HEK293 (cell line): Measurements from ENCODE around the gene STC2.

Experiments used
- CTCF ChIA-PET: fragments of 350-600 bp; formaldehyde crosslinking; extraction: SDS; loops from one replicate; lab custom pipeline; 2021; ENCODE audit warnings: antibody characterized with exemption; lab: Yijun Ruan, JAX
- POLR2A ChIA-PET: fragments of 300-600 bp; formaldehyde crosslinking; extraction: SDS; loops from one replicate; lab custom pipeline; 2020; ENCODE audit warnings: antibody characterized with exemption, inconsistent platforms; lab: Yijun Ruan, JAX
- H3K27ac ChIP-seq: fragments of 200-500 bp; sonication (Bioruptor generic); 2 replicates; pipeline ENCODE4 v1.5.1; 2014; ENCODE audit warnings: low read depth, low read length, control low read depth, inconsistent platforms; ENCODE audit errors: extremely low read depth
- H3K36me3 ChIP-seq, 2 experiments: fragments of 200-500 bp in 1 of 2; sonication (Bioruptor generic) in 1 of 2; 1 replicate in 1 of 2; 2 replicates in 1 of 2; pipeline ENCODE4 v1.5.1; 2014 to 2017; ENCODE audit warnings: inconsistent platforms in 2 of 2, low read length in 2 of 2; ENCODE audit not compliant: control insufficient read depth in 2 of 2, insufficient read depth in 1 of 2
- H3K4me1 ChIP-seq: fragments of 200-500 bp; sonication (Bioruptor generic); 2 replicates; pipeline ENCODE4 v1.5.1; 2014; ENCODE audit warnings: mild to moderate bottlenecking, low read length, inconsistent platforms; ENCODE audit not compliant: control insufficient read depth, insufficient read depth
- H3K4me3 ChIP-seq: 2 replicates; pipeline ENCODE4 v1.5.1; 2011; ENCODE audit warnings: low read depth, mild to moderate bottlenecking, control low read depth, low read length, moderate library complexity
- H3K9me3 ChIP-seq: fragments of 200-500 bp; sonication (Bioruptor generic); 2 replicates; pipeline ENCODE4 v1.5.1; 2014; ENCODE audit warnings: low read depth, low read length, inconsistent platforms; ENCODE audit not compliant: control insufficient read depth, insufficient read depth
- BCL11B ChIP-seq: fragments of 450-650 bp; formaldehyde crosslinking; IDR thresholded peaks from 2 replicates; pipeline ENCODE4 v1.5.1; 2016; ENCODE audit warnings: low read depth, missing biosample characterization, missing genetic modification characterization
- FEZF1 ChIP-seq: fragments of 450-650 bp; formaldehyde crosslinking; IDR thresholded peaks from 2 replicates; pipeline ENCODE4 v1.5.1; 2016; ENCODE audit warnings: missing biosample characterization, missing genetic modification characterization
- MEIS1 ChIP-seq: sonication (generic); formaldehyde crosslinking; IDR thresholded peaks from 2 replicates; pipeline ENCODE4 v1.8.1; 2022; ENCODE audit warnings: missing genetic modification reagents, mild to moderate bottlenecking, borderline replicate concordance
- MZF1 ChIP-seq: fragments of 450-650 bp; formaldehyde crosslinking; IDR thresholded peaks from 2 replicates; pipeline ENCODE4 v1.5.1; 2017; ENCODE audit warnings: missing biosample characterization, missing genetic modification characterization, borderline replicate concordance
- OVOL3 ChIP-seq: fragments of 450-650 bp; formaldehyde crosslinking; IDR thresholded peaks from 2 replicates; pipeline ENCODE4 v1.5.1; 2016; ENCODE audit warnings: missing biosample characterization, missing genetic modification characterization
- ZBTB20 ChIP-seq: fragments of 450-650 bp; formaldehyde crosslinking; IDR thresholded peaks from 2 replicates; pipeline ENCODE4 v1.5.1; 2016; ENCODE audit warnings: missing biosample characterization, missing genetic modification characterization
- ZBTB21 ChIP-seq: fragments of 450-650 bp; formaldehyde crosslinking; IDR thresholded peaks from 2 replicates; pipeline ENCODE4 v1.5.1; 2017; ENCODE audit warnings: missing biosample characterization, missing genetic modification characterization
- ZEB2 ChIP-seq: fragments of 450-650 bp; formaldehyde crosslinking; IDR thresholded peaks from 2 replicates; pipeline ENCODE4 v1.5.1; 2016; ENCODE audit warnings: missing biosample characterization, missing genetic modification characterization
- ZFP69B ChIP-seq: fragments of 450-650 bp; formaldehyde crosslinking; IDR thresholded peaks from 2 replicates; pipeline ENCODE4 v1.5.1; 2016; ENCODE audit warnings: missing biosample characterization, missing genetic modification characterization
- ZNF175 ChIP-seq: fragments of 450-650 bp; formaldehyde crosslinking; IDR thresholded peaks from 2 replicates; pipeline ENCODE4 v1.5.1; 2016; ENCODE audit warnings: missing biosample characterization, missing genetic modification characterization
- ZNF19 ChIP-seq: fragments of 450-650 bp; formaldehyde crosslinking; IDR thresholded peaks from 2 replicates; pipeline ENCODE4; 2016; ENCODE audit warnings: missing biosample characterization, missing genetic modification characterization, low read depth
- ZNF354C ChIP-seq: fragments of 450-650 bp; formaldehyde crosslinking; IDR thresholded peaks from 2 replicates; pipeline ENCODE4 v1.5.1; 2016; ENCODE audit warnings: missing biosample characterization, missing genetic modification characterization, low read depth, borderline replicate concordance
- ZNF473 ChIP-seq: fragments of 450-650 bp; formaldehyde crosslinking; IDR thresholded peaks from 2 replicates; pipeline ENCODE4 v1.5.1; 2017; ENCODE audit warnings: missing biosample characterization, missing genetic modification characterization
- ZSCAN16 ChIP-seq: fragments of 450-650 bp; formaldehyde crosslinking; IDR thresholded peaks from 2 replicates; pipeline ENCODE4 v1.5.1; 2016; ENCODE audit warnings: missing biosample characterization, missing genetic modification characterization
- TF ChIP-seq, protein P1 (sequence below): fragments of 450-650 bp; formaldehyde crosslinking; IDR thresholded peaks from 2 replicates; pipeline ENCODE4 v1.5.1; 2016; ENCODE audit warnings: missing biosample characterization, missing genetic modification characterization
- TF ChIP-seq, protein P2 (sequence below): IDR thresholded peaks from 2 replicates; pipeline ENCODE4 v1.6.1; 2011; ENCODE audit warnings: mild to moderate bottlenecking, low read depth, low read length, borderline replicate concordance
- TF ChIP-seq, protein P3 (sequence below): fragments of 450-650 bp; formaldehyde crosslinking; IDR thresholded peaks from 2 replicates; pipeline ENCODE4 v1.5.1; 2016; ENCODE audit warnings: missing biosample characterization, missing genetic modification characterization
- TF ChIP-seq, protein P4 (sequence below): fragments of 450-650 bp; formaldehyde crosslinking; IDR thresholded peaks from 2 replicates; pipeline ENCODE4 v1.5.1; 2016; ENCODE audit warnings: missing biosample characterization, missing genetic modification characterization
- TF ChIP-seq, protein P5 (sequence below): fragments of 450-650 bp; formaldehyde crosslinking; IDR thresholded peaks from 2 replicates; pipeline ENCODE4 v1.5.1; 2017; ENCODE audit warnings: missing biosample characterization, missing genetic modification characterization

STC2 gene

DNA sequence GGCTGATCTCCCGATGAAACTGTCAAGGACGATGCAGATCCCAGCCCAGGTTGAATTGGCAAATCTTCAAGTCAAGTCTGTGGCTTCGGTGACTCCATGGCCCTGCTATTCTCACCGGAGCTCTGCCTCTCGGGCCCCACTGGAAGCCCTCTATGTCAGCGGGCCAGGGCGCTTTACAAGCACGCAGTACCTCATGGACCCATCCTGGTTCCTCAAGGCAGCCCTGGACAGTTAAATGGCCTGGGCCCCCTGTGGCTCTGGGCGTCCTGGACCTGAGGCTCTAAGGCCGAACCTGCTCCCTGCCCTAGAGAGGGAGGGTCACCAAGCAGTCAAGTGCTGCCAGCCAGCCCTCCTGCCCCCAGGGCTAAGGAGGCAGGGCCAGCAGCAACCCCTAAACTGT, 45.3 kb downstream of the STC2 start:
- ChIA-PET POLR2A (no interaction called here), CTCF (interaction anchor here (0.6 to 1.6 kb wide), 3 partner anchors 216 to 303 kb away, joined by 3 to 9 read pairs (median 4); no protein-coding TSS in a partner anchor)
- no peaks in the 10 kb centered on the region for H3K9me3 ChIP-seq
- H3K4me3 ChIP-seq: no peak overlapping the region
- H3K36me3 ChIP-seq: no peaks in the 10 kb centered on the region
- no peak overlapping the region for H3K27ac ChIP-seq
- TF ChIP-seq, protein P1, sequence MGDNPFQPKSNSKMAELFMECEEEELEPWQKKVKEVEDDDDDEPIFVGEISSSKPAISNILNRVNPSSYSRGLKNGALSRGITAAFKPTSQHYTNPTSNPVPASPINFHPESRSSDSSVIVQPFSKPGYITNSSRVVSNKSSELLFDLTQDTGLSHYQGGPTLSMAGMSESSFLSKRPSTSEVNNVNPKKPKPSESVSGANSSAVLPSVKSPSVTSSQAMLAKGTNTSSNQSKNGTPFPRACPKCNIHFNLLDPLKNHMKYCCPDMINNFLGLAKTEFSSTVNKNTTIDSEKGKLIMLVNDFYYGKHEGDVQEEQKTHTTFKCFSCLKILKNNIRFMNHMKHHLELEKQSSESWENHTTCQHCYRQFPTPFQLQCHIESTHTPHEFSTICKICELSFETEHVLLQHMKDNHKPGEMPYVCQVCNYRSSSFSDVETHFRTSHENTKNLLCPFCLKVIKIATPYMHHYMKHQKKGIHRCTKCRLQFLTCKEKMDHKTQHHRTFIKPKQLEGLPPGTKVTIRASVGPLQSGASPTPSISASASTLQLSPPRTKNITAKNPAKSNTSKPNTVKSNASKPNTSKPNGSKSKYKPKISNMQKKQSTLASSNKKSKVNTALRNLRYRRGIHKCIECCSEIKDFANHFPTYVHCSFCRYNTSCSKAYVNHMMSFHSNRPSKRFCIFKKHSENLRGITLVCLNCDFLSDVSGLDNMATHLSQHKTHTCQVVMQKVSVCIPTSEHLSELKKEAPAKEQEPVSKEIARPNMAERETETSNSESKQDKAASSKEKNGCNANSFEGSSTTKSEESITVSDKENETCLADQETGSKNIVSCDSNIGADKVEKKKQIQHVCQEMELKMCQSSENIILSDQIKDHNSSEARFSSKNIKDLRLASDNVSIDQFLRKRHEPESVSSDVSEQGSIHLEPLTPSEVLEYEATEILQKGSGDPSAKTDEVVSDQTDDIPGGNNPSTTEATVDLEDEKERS (tag by site-specific recombination): no peak
- TF ChIP-seq ZBTB21 (no peak), ZSCAN16 (tag by site-specific recombination) (no peak), ZEB2 (no peak), BCL11B (tag by site-specific recombination) (no peak), OVOL3 (tag by site-specific recombination) (no peak), ZNF175 (tag by site-specific recombination) (no peak), ZNF19 (tag by site-specific recombination) (no peak), MEIS1 (CRISPR knock-in tag) (no peak), MZF1 (no peak), FEZF1 (tag by site-specific recombination) (no peak), ZBTB20 (tag by site-specific recombination) (no peak), ZNF354C (tag by site-specific recombination) (no peak), ZFP69B (tag by site-specific recombination) (no peak), ZNF473 (tag by site-specific recombination) (no peak)
- TF ChIP-seq, protein P2, sequence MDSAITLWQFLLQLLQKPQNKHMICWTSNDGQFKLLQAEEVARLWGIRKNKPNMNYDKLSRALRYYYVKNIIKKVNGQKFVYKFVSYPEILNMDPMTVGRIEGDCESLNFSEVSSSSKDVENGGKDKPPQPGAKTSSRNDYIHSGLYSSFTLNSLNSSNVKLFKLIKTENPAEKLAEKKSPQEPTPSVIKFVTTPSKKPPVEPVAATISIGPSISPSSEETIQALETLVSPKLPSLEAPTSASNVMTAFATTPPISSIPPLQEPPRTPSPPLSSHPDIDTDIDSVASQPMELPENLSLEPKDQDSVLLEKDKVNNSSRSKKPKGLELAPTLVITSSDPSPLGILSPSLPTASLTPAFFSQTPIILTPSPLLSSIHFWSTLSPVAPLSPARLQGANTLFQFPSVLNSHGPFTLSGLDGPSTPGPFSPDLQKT: no peak
- TF ChIP-seq, protein P3, sequence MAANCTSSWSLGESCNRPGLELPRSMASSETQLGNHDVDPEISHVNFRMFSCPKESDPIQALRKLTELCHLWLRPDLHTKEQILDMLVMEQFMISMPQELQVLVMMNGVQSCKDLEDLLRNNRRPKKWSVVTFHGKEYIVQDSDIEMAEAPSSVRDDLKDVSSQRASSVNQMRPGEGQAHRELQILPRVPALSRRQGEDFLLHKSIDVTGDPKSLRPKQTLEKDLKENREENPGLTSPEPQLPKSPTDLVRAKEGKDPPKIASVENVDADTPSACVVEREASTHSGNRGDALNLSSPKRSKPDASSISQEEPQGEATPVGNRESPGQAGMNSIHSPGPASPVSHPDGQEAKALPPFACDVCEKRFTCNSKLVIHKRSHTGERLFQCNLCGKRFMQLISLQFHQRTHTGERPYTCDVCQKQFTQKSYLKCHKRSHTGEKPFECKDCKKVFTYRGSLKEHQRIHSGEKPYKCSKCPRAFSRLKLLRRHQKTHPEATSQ: no peak
- TF ChIP-seq, protein P4, sequence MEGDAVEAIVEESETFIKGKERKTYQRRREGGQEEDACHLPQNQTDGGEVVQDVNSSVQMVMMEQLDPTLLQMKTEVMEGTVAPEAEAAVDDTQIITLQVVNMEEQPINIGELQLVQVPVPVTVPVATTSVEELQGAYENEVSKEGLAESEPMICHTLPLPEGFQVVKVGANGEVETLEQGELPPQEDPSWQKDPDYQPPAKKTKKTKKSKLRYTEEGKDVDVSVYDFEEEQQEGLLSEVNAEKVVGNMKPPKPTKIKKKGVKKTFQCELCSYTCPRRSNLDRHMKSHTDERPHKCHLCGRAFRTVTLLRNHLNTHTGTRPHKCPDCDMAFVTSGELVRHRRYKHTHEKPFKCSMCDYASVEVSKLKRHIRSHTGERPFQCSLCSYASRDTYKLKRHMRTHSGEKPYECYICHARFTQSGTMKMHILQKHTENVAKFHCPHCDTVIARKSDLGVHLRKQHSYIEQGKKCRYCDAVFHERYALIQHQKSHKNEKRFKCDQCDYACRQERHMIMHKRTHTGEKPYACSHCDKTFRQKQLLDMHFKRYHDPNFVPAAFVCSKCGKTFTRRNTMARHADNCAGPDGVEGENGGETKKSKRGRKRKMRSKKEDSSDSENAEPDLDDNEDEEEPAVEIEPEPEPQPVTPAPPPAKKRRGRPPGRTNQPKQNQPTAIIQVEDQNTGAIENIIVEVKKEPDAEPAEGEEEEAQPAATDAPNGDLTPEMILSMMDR (tag by site-specific recombination): no peak
- TF ChIP-seq, protein P5, sequence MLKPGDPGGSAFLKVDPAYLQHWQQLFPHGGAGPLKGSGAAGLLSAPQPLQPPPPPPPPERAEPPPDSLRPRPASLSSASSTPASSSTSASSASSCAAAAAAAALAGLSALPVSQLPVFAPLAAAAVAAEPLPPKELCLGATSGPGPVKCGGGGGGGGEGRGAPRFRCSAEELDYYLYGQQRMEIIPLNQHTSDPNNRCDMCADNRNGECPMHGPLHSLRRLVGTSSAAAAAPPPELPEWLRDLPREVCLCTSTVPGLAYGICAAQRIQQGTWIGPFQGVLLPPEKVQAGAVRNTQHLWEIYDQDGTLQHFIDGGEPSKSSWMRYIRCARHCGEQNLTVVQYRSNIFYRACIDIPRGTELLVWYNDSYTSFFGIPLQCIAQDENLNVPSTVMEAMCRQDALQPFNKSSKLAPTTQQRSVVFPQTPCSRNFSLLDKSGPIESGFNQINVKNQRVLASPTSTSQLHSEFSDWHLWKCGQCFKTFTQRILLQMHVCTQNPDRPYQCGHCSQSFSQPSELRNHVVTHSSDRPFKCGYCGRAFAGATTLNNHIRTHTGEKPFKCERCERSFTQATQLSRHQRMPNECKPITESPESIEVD (tag by site-specific recombination): no peak
- TF ChIP-seq, all 188 proteins: peak for 0
- no peaks in the 10 kb centered on the region for H3K4me1 ChIP-seq
